G401.6 (cell line): ENCODE data around the gene UBE2N.

Experiments
- FAIRE-seq: peaks from 2 replicates; lab custom pipeline; 2012; peaks lifted over from hg19 to GRCh38; lab: Jason Lieb, UNC

Gene UBE2N, protein sequence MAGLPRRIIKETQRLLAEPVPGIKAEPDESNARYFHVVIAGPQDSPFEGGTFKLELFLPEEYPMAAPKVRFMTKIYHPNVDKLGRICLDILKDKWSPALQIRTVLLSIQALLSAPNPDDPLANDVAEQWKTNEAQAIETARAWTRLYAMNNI

DNA sequence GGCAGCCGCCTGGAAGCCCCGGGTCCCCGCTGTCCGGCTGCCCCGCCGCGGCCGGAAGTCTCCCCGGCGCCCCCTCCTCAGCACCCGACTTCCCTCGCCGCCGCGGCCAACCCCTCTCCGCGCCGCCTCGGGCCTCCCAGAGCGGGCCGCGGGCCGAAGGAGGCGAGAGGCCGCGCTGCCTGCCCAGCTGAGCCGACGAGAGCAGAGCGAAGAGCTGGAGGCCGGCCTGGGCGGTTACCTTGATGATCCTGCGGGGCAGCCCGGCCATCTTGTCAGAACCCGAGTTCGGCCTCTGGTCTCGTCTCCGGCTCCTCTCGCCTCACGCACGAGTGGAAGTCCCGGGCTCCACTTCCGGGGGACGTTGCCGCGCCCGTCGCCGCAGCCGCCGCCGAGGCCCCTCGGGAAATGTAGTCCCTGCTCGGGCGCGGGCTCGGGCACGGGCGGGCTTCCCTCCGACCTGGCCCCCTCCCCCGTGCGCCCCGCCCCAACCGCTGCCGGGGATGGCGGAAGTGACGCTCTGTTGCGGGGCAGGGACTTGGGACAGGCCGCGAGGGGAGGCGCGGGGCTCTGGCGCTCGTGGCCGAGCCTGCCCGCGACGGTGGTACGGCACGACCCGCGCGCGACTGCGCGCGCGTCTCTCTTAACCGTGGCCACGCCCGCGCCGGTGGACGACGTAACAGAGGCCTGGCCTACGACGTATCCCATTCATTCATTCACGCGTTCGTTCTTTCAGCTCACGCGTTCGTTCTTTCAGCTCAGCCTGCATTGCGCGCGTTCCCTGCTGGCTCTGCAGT lies at the start of gene UBE2N:
Gene UBE2N (minus strand): TSS at position 331 of the 794 bp plus-strand sequence. CDS start 63 bp downstream, at position 268.
- no peak for FAIRE-seq

DNA sequence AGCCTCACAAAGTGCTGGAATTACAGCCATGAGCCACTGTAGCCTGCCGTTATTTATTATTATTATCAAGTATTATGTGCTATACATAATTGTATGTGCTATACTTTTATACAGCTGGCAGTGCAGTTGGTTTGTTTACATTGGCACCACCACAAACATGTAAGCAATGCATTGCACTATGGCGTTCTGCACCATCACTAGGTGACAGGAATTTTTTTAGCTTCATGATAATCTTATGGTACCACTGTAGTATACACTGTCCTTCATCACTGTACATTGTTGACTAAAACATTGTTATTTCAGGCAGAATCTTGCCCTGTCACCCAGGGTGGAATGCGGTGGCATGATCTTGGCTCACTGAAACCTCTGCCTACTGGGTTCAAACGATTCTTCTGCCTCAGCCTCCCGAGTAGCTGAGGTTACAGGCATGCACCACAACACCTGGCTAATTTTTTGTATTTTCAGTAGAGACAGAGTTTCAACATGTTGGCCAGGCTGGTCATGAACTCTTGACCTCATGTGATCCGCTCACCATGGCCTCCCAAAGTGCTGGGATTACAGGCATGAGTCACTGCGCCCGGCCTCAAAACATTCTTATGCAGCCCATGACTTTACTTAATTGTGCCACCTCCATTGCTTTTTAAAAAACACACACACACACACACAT lies 42.7 kb upstream of the UBE2N start:
- no peak for FAIRE-seq

DNA sequence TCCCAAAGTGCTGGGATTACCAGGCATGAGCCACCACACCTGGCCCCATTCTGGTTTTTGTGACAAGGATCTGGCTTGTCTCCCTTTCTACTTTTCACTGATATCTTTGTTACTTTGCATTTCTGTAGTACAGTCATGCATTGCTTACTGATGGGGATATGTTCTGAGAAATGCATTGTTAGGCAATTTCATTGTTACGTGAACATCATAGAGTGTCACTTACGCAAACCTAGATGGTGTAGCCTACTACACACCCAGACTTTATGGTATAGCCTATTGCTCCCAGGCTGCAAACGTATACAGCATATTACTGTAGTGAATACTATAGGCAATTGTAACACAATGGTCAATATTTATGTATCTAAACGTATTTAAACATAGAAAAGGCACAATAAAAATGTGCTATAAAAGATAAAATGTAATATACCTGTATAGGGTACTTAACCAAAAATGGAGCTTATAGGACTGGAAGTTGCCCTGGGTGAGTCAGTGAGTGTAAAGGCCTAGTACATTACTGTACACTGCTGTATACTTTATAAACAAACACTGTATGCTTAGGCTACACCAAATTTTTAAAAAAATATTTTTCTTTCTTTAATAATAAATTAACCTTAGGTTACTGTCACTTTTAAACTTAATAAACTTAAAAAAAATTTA lies 41.5 kb upstream of the UBE2N start:
- FAIRE-seq = peak; percentile 92

DNA sequence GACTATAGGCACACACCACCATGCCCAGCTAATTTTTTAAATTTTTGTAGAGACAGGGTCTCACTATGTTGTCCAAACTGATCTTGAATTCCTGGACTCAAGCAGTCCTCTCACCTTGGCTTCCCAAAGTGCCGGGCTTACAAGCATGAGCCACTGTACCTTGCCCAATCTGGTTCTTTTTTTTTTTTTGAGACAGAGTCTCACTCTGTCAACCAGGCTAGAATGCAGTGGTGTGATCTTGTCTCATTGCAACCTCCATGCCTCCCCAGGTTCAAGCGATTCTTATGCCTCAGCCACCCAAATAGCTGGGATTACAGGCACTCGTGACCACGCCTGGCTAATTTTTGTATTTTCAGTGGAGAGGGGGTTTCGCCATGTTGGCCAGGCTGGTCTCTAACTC lies 41.0 kb upstream of the UBE2N start:
- FAIRE-seq = no peak

DNA sequence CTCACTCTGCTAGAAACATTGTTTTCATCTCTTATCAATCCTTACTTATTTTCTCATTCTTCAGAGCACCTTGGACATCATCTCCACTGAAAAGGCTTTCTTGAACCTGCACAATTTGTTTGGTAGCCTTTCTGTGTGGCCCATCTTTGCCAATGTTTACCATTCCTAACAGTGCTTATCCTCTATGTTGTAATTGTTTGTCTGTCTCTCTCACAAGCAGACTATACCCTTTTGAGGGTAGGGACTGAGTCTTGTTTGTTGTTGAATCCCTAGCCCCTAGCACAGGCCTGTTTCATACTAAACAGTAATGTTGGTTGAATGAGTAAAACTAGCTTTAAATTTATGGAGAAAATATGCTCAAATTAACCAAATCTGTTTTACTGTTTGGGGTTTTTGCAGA lies 34.8 kb upstream of the UBE2N start:
- no peak for FAIRE-seq

DNA sequence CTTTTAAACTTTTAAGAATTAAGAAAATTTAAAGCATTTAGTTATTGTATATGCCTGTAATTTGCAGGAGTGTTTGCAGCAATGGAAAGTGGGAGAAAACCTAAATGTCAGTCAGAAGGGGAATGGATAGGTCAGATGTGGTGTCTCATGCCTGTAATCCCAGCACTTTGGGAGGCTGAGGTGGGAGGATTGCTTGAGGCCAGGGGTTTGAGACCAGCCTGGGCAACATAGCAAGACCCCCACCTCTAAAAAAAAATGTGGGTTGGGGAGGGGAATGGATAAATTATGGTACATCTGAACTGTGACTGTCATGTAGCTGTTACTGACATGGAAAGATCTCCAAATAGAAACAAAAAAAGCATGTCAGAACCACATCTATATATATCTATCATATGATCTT lies 27.6 kb upstream of the UBE2N start:
- no peak for FAIRE-seq

DNA sequence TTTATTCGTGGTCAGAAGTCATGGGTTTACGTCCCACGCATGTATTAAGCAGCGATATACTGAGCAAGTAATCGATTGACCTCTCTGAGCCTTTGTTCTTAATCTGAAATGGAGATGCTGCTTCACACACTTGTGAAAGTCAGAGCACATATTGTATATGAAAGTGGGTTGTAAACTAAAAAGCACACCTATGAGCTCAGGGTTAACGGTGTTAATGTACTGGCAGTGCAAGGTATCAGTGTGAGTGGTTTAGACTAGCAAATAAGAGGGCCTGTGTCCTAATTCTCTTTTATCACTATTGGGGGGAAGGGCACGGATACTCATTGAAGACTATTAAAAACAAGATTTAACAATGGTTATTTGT lies 26.2 kb upstream of the UBE2N start:
- no peak for FAIRE-seq

DNA sequence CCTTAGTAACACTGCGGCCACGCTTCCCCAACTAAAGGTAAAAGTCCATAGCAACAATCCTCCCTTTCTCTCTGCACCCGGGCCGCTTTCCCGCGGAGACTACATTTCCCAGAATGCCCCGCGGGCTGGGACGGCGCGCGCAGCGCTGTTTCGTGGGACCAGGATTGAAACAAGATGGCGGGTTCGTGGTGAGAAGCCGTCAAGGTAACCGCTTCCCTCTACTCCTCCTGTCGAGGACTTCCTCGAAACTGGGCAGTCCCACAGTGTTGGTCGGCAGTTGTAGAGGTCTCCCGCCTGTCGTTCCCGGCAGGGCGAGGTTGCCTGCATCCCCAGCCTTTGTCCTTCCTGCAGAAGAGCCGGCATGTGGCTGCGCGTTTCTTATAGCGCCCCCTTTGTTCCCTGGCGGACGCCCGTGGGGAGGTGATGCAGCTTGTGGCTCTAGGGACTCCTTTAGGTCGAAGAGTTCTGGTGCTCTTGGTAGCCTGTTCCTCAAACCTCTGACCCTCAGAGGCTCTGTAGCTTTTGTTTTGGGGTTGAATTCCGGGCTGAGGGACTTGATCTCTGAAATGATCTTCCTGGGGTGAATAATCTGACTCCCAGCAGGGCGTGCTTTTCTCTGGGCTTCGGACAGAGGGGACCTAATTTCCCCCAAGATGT lies 25.7 kb upstream of the UBE2N start, which contains the start of gene MRPL42:
Gene MRPL42 (plus strand): TSS at position 164 of the 657 bp plus-strand sequence. CDS start 1,772 bp downstream, outside the sequence.
- peak; percentile 81 for FAIRE-seq

DNA sequence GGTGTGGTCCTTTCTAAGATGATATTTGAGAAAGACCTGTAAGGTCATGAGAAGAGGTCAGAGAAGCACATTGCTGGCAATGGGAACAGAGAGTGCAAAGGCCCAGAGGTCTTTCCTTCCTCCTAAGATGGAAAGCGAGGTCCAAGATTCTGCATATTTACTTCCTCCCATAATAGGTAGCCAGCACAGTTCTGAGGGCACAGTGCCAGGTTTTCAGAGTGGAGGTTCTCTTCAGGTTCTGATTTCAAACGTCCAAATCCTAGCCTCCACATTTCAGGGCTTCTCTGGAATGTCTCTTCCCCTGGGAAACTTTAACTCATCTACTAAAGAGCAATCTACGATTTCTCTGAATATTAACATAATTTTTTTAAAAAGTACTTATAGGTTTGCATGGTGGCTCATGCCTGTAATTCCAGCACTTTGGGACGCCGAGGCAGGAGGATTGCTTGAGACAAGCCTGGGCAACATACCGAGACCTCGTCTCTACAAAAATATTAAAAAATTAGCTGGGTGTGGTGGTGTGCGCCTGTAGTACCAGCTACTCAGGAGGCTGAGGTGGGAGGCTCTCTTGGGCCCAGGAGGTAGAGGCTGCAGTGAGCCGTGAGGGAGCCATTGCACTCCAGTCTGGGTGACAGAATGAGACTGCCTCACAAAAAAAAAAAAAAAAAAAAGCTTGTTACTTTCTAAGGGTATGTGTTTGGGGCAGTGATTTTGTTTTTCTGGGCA lies 25.0 kb upstream of the UBE2N start:
- FAIRE-seq = no peak

DNA sequence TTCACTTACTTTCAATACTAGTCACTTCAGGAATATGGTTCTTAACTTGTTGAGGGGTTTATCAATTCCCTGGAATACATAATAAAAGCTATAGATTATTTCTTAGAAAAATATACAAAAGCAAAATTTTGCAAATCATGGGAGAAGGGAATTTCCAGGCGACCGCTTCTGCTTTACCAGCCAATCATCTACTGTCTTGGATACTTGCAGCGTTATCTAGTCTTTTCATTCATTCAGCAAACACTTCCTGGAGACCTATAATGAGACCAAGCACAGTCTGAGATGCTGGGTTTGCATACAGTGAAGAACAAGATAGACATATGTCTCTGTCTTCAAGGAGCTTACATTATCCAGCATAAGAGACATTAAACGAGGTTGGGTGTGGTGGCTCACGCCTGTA lies 24.1 kb upstream of the UBE2N start:
- FAIRE-seq = no peak

DNA sequence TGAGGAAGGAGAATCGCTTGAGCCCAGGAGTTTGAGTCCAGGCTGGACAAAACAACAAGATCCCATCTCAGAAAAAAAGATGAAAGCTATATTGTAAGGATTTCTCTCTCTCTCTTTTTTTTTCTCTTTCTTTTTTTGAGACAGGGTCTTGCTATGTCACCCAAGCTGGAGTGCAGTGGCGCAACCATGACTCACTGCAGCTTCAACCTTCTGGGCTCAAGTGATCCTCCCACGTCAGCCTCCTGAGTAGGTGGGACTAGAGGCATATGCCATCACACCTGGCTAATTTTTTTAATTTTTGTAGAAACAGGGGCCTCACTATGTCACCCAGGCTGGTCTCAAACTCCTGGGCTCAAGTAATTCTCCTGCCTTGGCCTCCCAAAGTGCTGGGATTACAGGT lies 19.8 kb upstream of the UBE2N start:
- no peak for FAIRE-seq

DNA sequence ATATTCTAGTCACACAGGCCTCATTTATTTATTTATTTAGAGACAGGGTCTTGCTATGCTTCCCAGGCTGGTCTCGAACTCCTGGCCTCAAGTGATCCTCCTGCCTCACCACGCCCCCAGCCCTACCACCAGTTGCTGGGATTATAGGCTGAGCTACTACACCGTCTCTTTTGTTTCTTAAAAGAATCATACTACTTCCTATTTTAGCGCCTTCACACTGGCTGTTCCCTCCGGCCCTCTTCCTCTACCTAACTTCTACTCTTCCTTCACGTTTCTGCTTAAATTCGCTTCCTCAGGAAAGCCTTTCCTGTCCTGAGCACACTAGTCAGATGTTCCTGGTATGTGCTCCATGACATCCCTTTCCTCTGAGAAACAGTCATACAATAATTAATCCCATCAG lies 19.2 kb upstream of the UBE2N start:
- FAIRE-seq = no peak

DNA sequence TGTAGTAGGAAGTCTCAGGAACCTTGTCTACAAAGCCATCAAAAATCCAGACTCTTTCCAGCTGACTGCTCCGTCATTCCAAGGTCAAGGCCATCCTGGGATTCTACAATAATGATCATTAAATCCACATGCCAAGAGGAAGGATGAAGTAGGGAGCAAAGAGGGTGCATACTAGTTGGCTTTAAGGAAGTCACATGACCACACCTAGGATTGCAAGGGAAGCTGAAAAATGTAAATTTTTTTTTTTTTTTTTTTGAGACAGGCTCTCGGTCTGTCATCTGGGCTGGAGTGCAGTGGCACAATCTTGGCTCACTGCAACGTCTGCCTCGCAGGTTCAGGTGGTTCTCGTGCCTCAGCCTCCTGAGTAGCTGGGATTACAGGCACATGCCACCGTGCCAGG lies 18.3 kb upstream of the UBE2N start:
- FAIRE-seq = no peak

DNA sequence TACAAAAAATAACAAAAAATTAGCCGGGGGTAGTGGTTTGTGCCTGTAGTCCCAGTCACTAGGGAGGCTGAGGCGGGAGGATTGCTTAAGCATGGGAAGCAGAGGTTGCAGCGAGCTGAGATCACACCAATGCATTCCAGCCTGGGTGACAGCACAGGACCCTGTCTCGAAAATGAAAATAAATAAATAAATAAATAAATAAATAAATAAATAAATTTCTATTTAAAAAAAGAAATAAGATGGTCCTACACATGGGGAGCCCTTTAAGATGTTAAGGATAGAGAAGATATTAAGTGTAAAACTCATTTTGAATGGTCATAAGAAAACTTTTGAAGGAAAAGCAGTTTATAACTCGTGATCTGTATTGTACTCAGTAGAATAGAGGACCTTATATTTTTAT lies 17.4 kb upstream of the UBE2N start:
- FAIRE-seq = no peak

DNA sequence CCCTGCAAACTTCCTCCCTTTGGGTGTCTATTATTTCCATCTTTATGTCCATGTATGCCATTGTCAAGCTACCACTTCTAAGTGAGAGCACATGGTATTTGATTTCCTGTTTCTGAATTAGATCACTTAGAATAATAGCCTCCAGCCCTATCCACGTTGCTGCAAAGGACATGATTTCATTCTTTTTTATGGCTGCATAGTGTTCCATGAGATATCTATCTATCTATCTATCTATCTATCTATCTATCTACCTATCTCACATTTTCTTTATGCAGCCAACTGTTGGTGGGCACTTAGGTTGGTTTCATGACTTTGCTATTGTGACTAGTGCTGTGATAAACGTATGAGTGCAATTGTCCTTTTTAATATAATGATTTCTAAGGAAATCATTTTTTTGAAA lies 14.3 kb upstream of the UBE2N start:
- no peak for FAIRE-seq

DNA sequence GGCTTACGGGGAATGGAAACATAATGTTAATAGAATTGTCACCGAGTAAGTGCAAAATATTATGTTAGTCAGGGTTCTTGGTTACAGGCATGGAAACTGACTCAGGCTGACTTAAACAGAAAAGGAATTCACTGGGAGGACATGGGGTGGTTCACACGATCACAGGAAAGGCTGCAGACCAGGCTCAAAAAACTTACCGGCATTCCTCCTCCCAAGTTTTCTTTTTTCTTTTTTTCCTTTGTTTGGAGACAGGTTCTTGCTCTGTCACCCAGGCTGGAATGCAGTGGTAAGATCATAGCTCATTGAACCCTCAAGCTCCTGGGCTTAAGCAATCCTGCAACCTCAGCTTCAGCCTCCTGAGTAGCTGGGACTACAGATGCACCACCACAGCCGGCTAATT lies 11.9 kb upstream of the UBE2N start:
- FAIRE-seq = no peak

DNA sequence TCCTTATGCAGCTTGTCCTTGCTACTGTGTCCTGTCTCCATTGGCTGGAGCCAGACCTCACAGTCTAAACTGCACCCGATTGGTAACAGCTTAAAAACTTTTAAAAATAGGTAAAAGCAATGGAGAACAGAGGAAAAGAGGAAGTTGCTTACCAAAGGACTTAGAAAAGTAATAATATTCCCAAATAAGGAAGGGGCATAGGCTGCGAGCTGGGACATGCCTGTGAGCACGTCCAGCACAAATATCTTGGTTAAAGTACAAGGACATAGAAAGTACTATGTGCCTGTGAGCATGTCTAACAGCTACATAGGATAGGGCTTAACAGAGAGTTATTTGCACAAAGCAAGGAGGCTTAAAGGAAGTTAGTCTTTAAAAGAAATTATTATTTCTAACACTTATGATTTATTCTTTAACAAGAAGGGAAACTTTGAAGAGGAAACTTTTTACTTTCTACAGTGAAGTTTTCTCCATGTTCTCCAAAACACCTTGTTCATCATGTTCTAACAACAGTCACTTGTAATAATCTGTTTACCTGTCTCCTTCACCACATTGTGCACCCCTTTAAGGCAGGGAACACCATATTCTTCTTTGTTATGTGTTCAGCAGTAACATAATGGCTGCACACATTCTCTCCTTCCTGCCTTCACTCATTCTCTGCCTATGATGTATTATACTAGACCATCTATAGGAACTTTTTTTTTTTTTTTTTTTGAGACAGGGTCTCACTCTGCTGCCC lies 9.8 kb upstream of the UBE2N start:
- FAIRE-seq = no peak

DNA sequence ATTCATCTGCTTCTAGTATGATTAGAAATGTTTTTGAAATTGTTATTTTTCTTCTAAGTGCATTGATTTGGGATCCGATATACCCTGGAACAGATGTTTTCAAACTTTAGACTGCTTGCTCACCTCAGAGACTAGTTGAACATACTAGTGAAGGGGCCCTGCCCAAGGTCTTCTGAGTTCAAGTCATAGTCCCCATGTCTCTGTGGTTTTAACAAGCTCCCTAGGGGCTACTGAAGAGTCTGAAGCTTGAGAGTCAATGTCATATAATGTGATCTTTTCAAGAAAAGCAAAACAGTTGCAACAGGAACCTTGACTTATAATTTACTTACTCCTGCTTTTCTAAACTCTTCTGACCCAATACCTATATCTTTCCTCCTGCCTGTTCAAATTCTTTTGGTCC lies 7.5 kb upstream of the UBE2N start:
- FAIRE-seq = no peak

DNA sequence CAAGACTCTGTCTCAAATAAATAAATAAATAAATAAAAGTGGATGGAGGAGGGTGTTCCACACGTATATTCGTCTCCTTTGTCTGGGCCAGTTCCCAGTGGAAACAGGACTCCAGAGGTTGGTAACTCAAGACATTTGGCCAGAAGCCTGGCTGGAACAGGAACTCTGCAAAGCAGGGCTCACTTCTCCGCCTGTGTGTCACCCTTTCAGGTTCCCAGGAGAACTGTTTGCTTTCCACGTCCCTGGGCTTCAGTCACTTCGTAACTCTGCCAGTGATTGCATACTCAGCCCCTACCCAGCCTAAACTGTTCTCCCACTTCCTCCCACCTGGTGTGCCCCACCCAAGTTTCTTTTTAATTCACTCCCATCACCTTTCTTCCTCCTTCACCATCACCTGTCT lies 7.0 kb upstream of the UBE2N start:
- no peak for FAIRE-seq

DNA sequence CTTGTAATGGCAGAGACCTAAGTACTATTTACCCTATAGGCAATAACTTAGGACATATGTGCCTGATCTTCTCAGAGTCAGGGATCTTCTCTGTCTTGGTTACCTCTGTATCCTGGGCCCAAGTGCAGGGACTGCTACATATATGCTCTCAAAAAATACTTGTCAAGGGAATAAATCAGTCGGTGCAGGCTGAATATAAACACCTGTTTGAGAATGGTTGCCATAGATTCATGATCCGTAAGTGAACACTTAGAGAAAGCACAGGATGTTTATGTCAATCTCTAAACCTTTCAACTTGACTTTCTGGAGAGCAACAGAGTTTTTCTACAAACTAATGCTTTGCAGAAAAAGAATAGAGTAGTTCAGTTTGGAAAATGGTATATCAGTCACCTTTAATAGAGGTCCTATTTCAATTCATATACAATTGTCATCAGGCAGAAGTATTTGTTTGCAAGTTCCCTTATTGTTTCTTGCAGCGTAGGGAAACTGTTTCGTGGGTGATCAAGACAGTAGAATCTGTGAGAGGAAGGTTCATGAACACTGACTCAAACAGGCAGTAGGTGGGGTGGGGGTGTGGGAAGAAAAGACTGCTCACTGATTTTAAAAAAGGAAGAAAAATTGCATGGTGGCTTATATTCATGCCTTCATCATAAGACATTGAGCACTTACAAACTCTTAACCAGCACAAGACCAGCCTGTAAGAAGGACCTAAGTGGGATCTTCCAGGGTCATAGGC lies 6.0 kb upstream of the UBE2N start:
- FAIRE-seq = no peak
